ENCODE data around the gene POLK.
"Not testable (repeated sequence)": the region's sequence is repeated elsewhere in the genome, so short reads cannot be mapped to it uniquely, and the experiment has no call there.

Gene POLK

GRCh38 chr5:75558981-75559632 lies 47.4 kb downstream of the POLK start:
- no peak for TF ChIP-seq TAF1 (IDR thresholded peaks at IDR 0.05; ENCODE audit: borderline replicate concordance, low read depth, low read length)
- no peak for TF ChIP-seq POLR2AphosphoS5 (IDR thresholded peaks at IDR 0.05; ENCODE audit: low read depth, low read length)
- TF ChIP-seq POLR2A (IDR thresholded peaks at IDR 0.05; ENCODE audit: low read depth, low read length) = no peak
- DNase-seq (ENCODE audit: insufficient read length) = no peak
- FAIRE-seq = no peak

- not testable (repeated sequence) for DNase-seq (ENCODE audit: insufficient read length); FAIRE-seq
Observed at GRCh38 chr5:75560655-75561054, 49.0 kb downstream of the POLK start.

- FAIRE-seq = peak; percentile 56
- DNase-seq (ENCODE audit: insufficient read length) = not testable (repeated sequence)
Observed at GRCh38 chr5:75565991-75566709, 54.5 kb downstream of the POLK start.

- DNase-seq (ENCODE audit: insufficient read length) = peak; percentile 9
- TF ChIP-seq POLR2AphosphoS5 (IDR thresholded peaks at IDR 0.05; ENCODE audit: low read depth, low read length) (no peak), TAF1 (IDR thresholded peaks at IDR 0.05; ENCODE audit: borderline replicate concordance, low read depth, low read length) (no peak), POLR2A (IDR thresholded peaks at IDR 0.05; ENCODE audit: low read depth, low read length) (no peak)
- FAIRE-seq = peak; percentile 80
Observed at GRCh38 chr5:75566710-75567309, 55.1 kb downstream of the POLK start.

GRCh38 chr5:75567710-75568109 lies 56.0 kb downstream of the POLK start:
- DNase-seq (ENCODE audit: insufficient read length) = no peak
- FAIRE-seq = peak; percentile 84
- TF ChIP-seq POLR2A (IDR thresholded peaks at IDR 0.05; ENCODE audit: low read depth, low read length) = no peak

- TF ChIP-seq POLR2AphosphoS5 (IDR thresholded peaks at IDR 0.05; ENCODE audit: low read depth, low read length) = no peak
- TF ChIP-seq POLR2A (IDR thresholded peaks at IDR 0.05; ENCODE audit: low read depth, low read length) = no peak
- TF ChIP-seq TAF1 (IDR thresholded peaks at IDR 0.05; ENCODE audit: borderline replicate concordance, low read depth, low read length) = no peak
- peak; percentile 27 for FAIRE-seq
- DNase-seq (ENCODE audit: insufficient read length) = no peak
Observed at GRCh38 chr5:75568202-75568601, 56.5 kb downstream of the POLK start.

GRCh38 chr5:75571547-75571946 lies 59.9 kb downstream of the POLK start:
- no peak for TF ChIP-seq POLR2AphosphoS5 (IDR thresholded peaks at IDR 0.05; ENCODE audit: low read depth, low read length)
- no peak for TF ChIP-seq TAF1 (IDR thresholded peaks at IDR 0.05; ENCODE audit: borderline replicate concordance, low read depth, low read length)
- TF ChIP-seq POLR2A (IDR thresholded peaks at IDR 0.05; ENCODE audit: low read depth, low read length) = no peak
- DNase-seq (ENCODE audit: insufficient read length) (no peak), FAIRE-seq (peak; percentile 83)

GRCh38 chr5:75574791-75575190 lies 63.1 kb downstream of the POLK start:
- no peak for DNase-seq (ENCODE audit: insufficient read length)
- TF ChIP-seq POLR2AphosphoS5 (IDR thresholded peaks at IDR 0.05; ENCODE audit: low read depth, low read length) (no peak), TAF1 (IDR thresholded peaks at IDR 0.05; ENCODE audit: borderline replicate concordance, low read depth, low read length) (no peak), POLR2A (IDR thresholded peaks at IDR 0.05; ENCODE audit: low read depth, low read length) (no peak)
- no peak for FAIRE-seq

- not testable (repeated sequence) for FAIRE-seq; DNase-seq (ENCODE audit: insufficient read length)
Observed at GRCh38 chr5:75578280-75578679, 66.6 kb downstream of the POLK start.

GRCh38 chr5:75584641-75585040 lies 73.0 kb downstream of the POLK start:
- DNase-seq (ENCODE audit: insufficient read length) (no peak), FAIRE-seq (no peak)
- TF ChIP-seq TAF1 (IDR thresholded peaks at IDR 0.05; ENCODE audit: borderline replicate concordance, low read depth, low read length) (no peak), POLR2A (IDR thresholded peaks at IDR 0.05; ENCODE audit: low read depth, low read length) (no peak), POLR2AphosphoS5 (IDR thresholded peaks at IDR 0.05; ENCODE audit: low read depth, low read length) (no peak)

- DNase-seq (ENCODE audit: insufficient read length) (no peak), FAIRE-seq (no peak)
- TF ChIP-seq TAF1 (IDR thresholded peaks at IDR 0.05; ENCODE audit: borderline replicate concordance, low read depth, low read length) (no peak), POLR2AphosphoS5 (IDR thresholded peaks at IDR 0.05; ENCODE audit: low read depth, low read length) (no peak), POLR2A (IDR thresholded peaks at IDR 0.05; ENCODE audit: low read depth, low read length) (no peak)
Observed at GRCh38 chr5:75588666-75589065, 77.0 kb downstream of the POLK start.

GRCh38 chr5:75600535-75600934 lies 88.8 kb downstream of the POLK start:
- TF ChIP-seq POLR2A (IDR thresholded peaks at IDR 0.05; ENCODE audit: low read depth, low read length) = no peak
- TF ChIP-seq TAF1 (IDR thresholded peaks at IDR 0.05; ENCODE audit: borderline replicate concordance, low read depth, low read length) = no peak
- TF ChIP-seq POLR2AphosphoS5 (IDR thresholded peaks at IDR 0.05; ENCODE audit: low read depth, low read length) = no peak
- DNase-seq (ENCODE audit: insufficient read length) (no peak), FAIRE-seq (no peak)

Measured in GM12892 (cell line).